KOPT-K1 (cell line): ENCODE measurements around the gene TMEM119.
"Not testable (repeated sequence)": the region's sequence is repeated elsewhere in the genome, so short reads cannot be mapped to it uniquely, and the experiment has no call there.

Source experiments
- H3K27ac ChIP-seq: fragments of 200-600 bp; sonication (generic); 2 replicates; pipeline ENCODE4 v1.5.1; 2016; ENCODE audit warnings: antibody characterized with exemption, mild to moderate bottlenecking, low read depth, low read length; ENCODE audit not compliant: poor library complexity, severe bottlenecking
- H3K36me3 ChIP-seq: fragments of 200-600 bp; sonication (generic); 2 replicates; pipeline ENCODE4 v1.5.1; 2017; ENCODE audit warnings: antibody characterized with exemption, mild to moderate bottlenecking, low read length, moderate library complexity; ENCODE audit not compliant: insufficient read depth
- H3K9me3 ChIP-seq: fragments of 200-600 bp; sonication (generic); 2 replicates; pipeline ENCODE4 v1.5.1; 2017; ENCODE audit warnings: antibody characterized with exemption, low read length, mild to moderate bottlenecking; ENCODE audit not compliant: insufficient read depth, poor library complexity, severe bottlenecking

The TMEM119 gene

DNA sequence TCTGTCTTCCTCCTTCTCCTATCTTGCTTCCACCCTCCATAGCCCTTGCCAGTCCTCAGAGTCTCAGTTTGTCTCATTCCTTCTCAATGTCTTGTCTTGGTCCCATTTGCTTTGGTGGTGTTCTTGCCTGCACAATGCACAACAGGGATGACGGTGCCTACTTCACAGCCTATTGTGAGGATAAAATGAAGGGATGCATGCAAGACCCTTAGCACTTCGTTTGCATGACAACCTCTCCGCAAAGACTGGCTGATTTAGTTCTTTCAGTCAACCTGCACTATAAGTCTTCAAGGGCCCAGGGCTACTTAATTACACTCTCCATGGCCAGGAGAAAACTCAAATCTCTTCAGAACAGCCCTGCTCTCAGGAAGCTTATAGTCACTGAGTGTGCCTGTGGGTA, 27.3 kb upstream of the TMEM119 start:
- H3K9me3 ChIP-seq = no peaks in the 10 kb centered on the region
- H3K27ac ChIP-seq = no peak overlapping the region
- peaks cover 75% of the 10 kb centered on the region for H3K36me3 ChIP-seq

- Histone ChIP-seq H3K9me3 (no peaks in the 10 kb centered on the region), H3K36me3 (peaks cover 84% of the 10 kb centered on the region), H3K27ac (no peak overlapping the region)
Measured at GRCh38 chr12:108623577-108623976, 25.7 kb upstream of the TMEM119 start.

- no peaks in the 10 kb centered on the region for H3K9me3 ChIP-seq
- no peak overlapping the region for H3K27ac ChIP-seq
- H3K36me3 ChIP-seq = peaks cover 84% of the 10 kb centered on the region
Measured at GRCh38 chr12:108622921-108623514, 25.1 kb upstream of the TMEM119 start.

- Histone ChIP-seq H3K9me3 (no peaks in the 10 kb centered on the region), H3K36me3 (peaks cover 80% of the 10 kb centered on the region), H3K27ac (no peak overlapping the region)
Measured at GRCh38 chr12:108622421-108622820, 24.5 kb upstream of the TMEM119 start.

DNA sequence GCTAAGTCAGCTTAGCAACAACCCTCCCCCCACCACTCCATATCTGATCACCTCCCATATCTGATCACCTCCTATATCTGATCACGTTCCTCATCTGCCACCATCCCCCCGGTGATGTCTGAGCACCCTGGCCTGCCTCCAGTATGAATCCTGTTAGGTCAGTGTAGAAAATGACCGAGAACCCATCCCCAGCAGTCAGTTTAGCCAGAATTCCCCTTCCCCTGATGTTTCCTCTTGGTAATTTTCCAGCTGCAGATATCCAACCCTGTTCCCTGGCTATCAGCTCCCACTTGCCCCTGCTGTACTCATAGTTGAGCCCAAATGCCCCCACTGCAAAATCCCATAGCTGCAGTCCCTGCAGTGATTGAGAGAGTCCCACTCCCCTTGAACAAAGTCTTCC, 23.3 kb upstream of the TMEM119 start:
- no peak overlapping the region for H3K27ac ChIP-seq
- H3K36me3 ChIP-seq = peaks cover 68% of the 10 kb centered on the region
- H3K9me3 ChIP-seq = peaks cover under 1% of the 10 kb centered on the region

DNA sequence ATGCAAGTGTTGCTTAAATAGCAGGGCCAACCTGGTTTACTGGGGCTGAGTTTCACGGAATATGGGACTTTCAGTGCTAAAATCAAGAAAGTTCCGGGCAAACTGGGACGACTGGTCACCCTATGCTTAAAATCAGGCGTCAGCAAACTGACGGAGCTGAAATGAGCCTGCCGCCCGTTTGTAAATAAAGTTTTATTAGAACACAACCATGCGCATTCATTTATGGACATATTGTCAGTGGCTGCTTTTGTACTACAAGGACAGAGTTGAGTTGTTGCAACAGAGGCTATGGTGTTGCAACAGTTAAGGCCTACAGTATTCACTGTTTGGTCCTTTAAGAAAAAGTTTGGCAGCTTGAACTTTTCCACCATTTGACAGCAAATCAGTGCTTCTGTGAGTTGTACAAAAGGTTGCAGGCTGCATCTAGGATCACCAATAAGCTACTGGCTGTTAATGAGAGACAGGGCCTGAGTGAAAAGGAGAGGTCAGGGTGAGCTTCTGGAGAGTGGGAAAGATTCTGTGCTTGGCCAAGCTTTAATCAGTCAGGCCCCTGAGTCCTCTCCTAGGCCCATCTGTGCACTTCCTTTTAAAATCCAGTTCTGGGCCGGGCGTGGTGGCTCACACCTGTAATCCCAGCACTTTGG, 22.5 kb upstream of the TMEM119 start:
- H3K36me3 ChIP-seq = peaks cover 60% of the 10 kb centered on the region
- H3K27ac ChIP-seq = no peak overlapping the region
- peaks cover 8% of the 10 kb centered on the region for H3K9me3 ChIP-seq

GRCh38 chr12:108619369-108620160, 21.7 kb upstream of the TMEM119 start:
- Histone ChIP-seq H3K36me3 (peaks cover 52% of the 10 kb centered on the region), H3K9me3 (peaks cover 8% of the 10 kb centered on the region), H3K27ac (no peak overlapping the region)

GRCh38 chr12:108618953-108619274, 21.0 kb upstream of the TMEM119 start:
- Histone ChIP-seq H3K36me3 (peaks cover 45% of the 10 kb centered on the region), H3K27ac (peak overlapping the region; percentile 96)
- H3K9me3 ChIP-seq = not testable (repeated sequence)

DNA sequence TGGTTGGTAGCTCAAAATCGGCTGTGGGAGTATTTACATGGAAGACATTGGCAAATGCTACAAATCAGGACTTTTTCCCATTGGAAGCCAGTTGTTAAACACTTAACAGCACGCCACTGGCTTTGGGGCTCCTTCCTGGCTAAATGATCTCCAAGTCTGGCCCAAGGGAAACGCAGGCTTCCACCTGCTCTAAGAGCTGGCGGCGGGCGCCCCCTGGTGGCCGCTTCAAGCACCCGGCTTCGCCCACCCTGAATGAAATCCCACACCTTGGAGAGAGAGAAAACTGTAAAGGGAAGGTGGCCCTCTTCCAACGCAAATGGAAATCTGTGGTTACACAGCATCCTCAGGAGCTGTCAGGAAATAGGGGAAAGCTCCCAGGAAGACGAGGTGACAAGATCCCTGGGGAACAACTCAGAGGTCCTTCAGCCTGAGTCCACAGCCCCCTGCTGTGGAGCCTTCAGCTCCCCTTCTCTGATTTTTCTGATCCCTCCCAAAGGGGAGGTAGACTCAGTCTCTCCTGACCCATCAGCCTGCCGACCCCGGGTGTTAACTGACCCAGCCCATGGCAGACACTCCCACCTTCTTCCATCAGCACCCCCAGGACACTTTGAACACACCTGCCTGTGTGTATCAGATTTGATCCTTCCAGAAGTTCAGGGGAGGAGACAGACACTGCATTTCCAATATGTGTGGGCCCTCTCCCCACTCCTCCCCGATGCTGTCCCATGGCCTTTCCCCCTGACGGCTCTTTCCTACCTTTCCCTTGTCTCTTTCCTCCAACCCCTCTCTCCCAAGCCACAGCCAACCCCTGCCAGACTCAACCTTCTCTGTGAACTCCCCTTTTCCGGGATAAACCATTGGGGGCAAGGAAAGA, 20.4 kb upstream of the TMEM119 start:
- Histone ChIP-seq H3K9me3 (peaks cover 8% of the 10 kb centered on the region), H3K36me3 (peaks cover 39% of the 10 kb centered on the region), H3K27ac (peak overlapping the region; percentile 96)

DNA sequence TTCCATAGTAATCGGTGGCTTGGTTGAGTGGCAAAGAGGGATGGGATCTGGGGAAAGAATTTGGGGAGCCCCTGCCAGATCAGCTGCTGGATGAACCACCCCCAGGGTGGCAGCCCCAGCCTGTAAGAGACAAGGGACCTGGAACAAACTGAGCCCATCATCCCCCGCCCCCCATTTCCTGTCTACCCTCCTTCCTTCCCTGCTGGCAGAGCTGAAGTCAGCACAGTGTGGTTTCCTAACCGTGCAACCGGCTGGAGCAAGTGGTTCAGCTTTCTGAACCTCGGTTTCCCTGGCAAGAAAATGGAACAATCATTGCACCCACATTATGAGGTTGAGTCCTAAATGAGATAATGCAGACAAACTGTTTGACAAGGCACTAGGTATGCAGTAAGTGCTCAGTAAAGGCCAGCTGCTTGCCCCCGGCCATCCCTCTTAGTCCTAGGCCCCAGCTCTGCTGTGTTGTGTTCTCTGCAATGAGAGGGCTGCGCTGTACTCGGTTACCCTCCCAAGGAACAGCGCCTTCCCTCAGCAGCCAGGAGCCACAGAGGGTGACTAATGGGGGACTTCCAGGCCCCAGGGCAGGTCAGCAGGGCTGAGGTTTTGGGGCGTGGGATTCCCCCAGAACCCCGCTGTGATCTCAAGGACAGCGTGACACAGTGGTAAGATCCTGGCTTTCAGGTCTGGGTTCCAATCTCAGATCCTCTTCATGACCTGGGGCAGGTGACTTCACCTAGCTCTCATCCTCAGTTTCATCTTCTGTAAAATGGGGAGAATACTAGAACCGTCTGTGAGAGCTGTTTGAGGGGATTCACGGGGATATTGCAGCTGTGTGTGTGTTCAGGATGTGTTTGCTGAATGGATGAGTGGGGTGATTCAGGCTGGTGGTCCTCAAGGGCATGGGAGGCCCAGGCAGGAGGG, 19.3 kb upstream of the TMEM119 start:
- Histone ChIP-seq H3K36me3 (peaks cover 28% of the 10 kb centered on the region), H3K9me3 (peaks cover 8% of the 10 kb centered on the region), H3K27ac (peak overlapping the region; percentile 96)

DNA sequence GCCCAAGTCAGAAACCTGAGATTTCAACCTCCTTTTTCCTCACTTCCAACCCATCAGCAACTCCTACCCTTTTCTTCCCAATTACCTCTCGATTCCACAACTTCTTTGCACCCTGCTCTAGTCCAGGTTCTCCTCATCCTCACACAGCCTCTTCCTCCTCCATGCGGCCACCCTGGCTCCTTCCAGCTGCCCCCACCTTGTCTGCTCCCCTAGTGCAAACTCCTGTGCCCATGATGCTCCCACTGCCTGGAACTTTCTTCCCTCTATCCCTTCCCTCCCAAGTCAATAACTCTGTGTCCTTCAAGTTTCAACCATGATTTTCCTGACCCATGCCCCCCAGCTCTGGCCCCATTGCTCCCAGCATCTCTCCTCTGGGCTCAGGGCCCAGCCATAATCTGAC, 18.5 kb upstream of the TMEM119 start:
- Histone ChIP-seq H3K27ac (peak overlapping the region; percentile 96), H3K36me3 (peaks cover 20% of the 10 kb centered on the region), H3K9me3 (peaks cover 8% of the 10 kb centered on the region)

DNA sequence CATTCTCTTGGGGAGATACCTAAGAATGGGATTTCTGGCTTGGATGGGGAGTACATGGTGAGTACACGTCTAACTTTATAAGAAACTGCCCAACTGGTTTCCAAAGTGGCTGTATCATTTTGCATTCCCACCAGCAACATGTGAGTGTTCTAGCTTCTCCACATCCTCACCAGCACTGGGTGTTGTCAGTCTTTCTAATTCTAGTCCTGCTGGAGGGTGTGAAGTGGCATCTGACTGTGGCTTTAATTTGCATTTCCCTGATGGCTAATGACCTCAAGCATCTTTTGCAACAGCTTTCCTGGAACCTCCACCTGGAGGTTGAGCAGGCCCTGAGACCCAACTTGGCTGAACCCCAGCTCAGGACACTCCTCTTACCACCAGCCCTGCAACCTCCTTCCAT, 18.0 kb upstream of the TMEM119 start:
- Histone ChIP-seq H3K27ac (peak overlapping the region; percentile 96), H3K36me3 (peaks cover 15% of the 10 kb centered on the region), H3K9me3 (peaks cover 8% of the 10 kb centered on the region)

GRCh38 chr12:108614639-108615038, 16.8 kb upstream of the TMEM119 start:
- Histone ChIP-seq H3K9me3 (peaks cover 8% of the 10 kb centered on the region), H3K27ac (no peak overlapping the region), H3K36me3 (peaks cover 3% of the 10 kb centered on the region; the same call in 1 of the 2 replicates)

DNA sequence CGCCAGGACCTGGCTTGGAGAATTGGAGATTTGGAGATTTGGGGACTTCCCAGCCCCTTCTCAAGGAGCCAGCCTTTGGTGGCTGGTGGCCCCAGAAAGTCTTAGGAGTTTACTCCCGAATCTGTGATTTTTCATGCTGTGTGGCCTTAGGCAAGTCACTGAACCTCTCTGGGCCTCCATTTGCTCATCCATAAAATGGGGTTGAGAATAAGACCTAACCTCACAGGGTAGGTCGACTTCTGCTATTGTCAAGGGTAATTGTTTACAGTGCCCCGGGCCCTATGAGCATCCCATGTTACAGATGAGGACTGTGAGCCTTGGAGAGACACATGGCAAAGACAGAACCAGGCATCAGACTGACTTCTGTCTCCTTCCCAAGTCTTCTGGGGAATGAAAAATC, 16.2 kb upstream of the TMEM119 start:
- Histone ChIP-seq H3K27ac (no peak overlapping the region), H3K36me3 (no peaks in the 10 kb centered on the region), H3K9me3 (peaks cover 8% of the 10 kb centered on the region)
